ENCODE measurements around the gene MORN1. TPM values are rescaled to one million over a fixed set of nuclear protein-coding genes. Genes with fewer than 3 reads are reported as not detected.

MORN1 gene
- total and polyA plus RNA-seq, 4 donors = 5.2 to 23.9 (median 13.9) TPM

- Histone ChIP-seq H3K27ac (ENCODE audit: low read depth in 1 of 2, low read length in 1 of 2) (peak overlapping the region in 1 of 2 donors; percentile 84), H3K9me3 (ENCODE audit: control insufficient read depth in 4 of 4, insufficient read depth in 3 of 4, low read length in 3 of 4) (no peaks in the 10 kb centered on the region), H3K4me1 (ENCODE audit: control insufficient read depth in 5 of 5, insufficient read depth in 5 of 5, low read length in 5 of 5) (peaks cover 26 to 81% (median 70%) of the 10 kb centered on the region in 5 donors), H3K27me3 (ENCODE audit: control insufficient read depth in 3 of 3, insufficient read depth in 3 of 3, low read length in 2 of 3) (no peaks in the 10 kb centered on the region), H3K36me3 (ENCODE audit: control insufficient read depth in 4 of 4, insufficient read depth in 4 of 4, low read length in 4 of 4) (peaks cover 0 to 6% (median 2%) of the 10 kb centered on the region in 4 donors), H3K9ac (ENCODE audit: insufficient read depth in 1 of 2, low read length in 2 of 2) (peak overlapping the region in 1 of 2 donors; percentile 58), H3K4me3 (no peak overlapping the region)
- no peak for DNase-seq
- no peak for ATAC-seq (ENCODE audit: insufficient read depth, low FRiP score)
- TF ChIP-seq CTCF (IDR thresholded peaks at IDR 0.05; ENCODE audit: control extremely low read depth, extremely low read depth) = no peak
- 70 to 72% methylated on average over 12 of the region's 12 CpGs for WGBS, 2 donors
Observed at GRCh38 chr1:2276803-2277580, 114.4 kb downstream of the MORN1 start.

- peak; percentile 48 for ATAC-seq (ENCODE audit: insufficient read depth, low FRiP score)
- H3K9me3 ChIP-seq (ENCODE audit: control insufficient read depth in 4 of 4, insufficient read depth in 3 of 4, low read length in 3 of 4) = no peaks in the 10 kb centered on the region
- 29 to 31% methylated on average over 14 of the region's 14 CpGs for WGBS, 2 donors
- no peak overlapping the region for H3K4me3 ChIP-seq
- peaks cover 31 to 91% (median 80%) of the 10 kb centered on the region in 5 donors for H3K4me1 ChIP-seq (ENCODE audit: control insufficient read depth in 5 of 5, insufficient read depth in 5 of 5, low read length in 5 of 5)
- peak; percentile 67 to 85 (median 76) for DNase-seq
- no peak overlapping the region for H3K9ac ChIP-seq (ENCODE audit: insufficient read depth in 1 of 2, low read length in 2 of 2)
- TF ChIP-seq CTCF (IDR thresholded peaks at IDR 0.05; ENCODE audit: control extremely low read depth, extremely low read depth) = no peak
- peak overlapping the region in 1 of 2 donors; percentile 84 for H3K27ac ChIP-seq (ENCODE audit: low read depth in 1 of 2, low read length in 1 of 2)
- no peaks in the 10 kb centered on the region for H3K27me3 ChIP-seq (ENCODE audit: control insufficient read depth in 3 of 3, insufficient read depth in 3 of 3, low read length in 2 of 3)
- peaks cover 0 to 6% (median 2%) of the 10 kb centered on the region in 4 donors for H3K36me3 ChIP-seq (ENCODE audit: control insufficient read depth in 4 of 4, insufficient read depth in 4 of 4, low read length in 4 of 4)
Observed at GRCh38 chr1:2275796-2276536, 115.4 kb downstream of the MORN1 start.

GRCh38 chr1:2274929-2275475 is 116.4 kb downstream of the MORN1 start:
- peaks cover 0 to 6% (median 2%) of the 10 kb centered on the region in 4 donors for H3K36me3 ChIP-seq (ENCODE audit: control insufficient read depth in 4 of 4, insufficient read depth in 4 of 4, low read length in 4 of 4)
- H3K27ac ChIP-seq (ENCODE audit: low read depth in 1 of 2, low read length in 1 of 2) = peak overlapping the region in 1 of 2 donors; percentile 65
- peaks cover 40 to 97% (median 90%) of the 10 kb centered on the region in 5 donors for H3K4me1 ChIP-seq (ENCODE audit: control insufficient read depth in 5 of 5, insufficient read depth in 5 of 5, low read length in 5 of 5)
- 54 to 69% methylated on average over 21 of the region's 21 CpGs for WGBS, 2 donors
- no peak overlapping the region for H3K9ac ChIP-seq (ENCODE audit: insufficient read depth in 1 of 2, low read length in 2 of 2)
- no peaks in the 10 kb centered on the region for H3K27me3 ChIP-seq (ENCODE audit: control insufficient read depth in 3 of 3, insufficient read depth in 3 of 3, low read length in 2 of 3)
- no peak for TF ChIP-seq CTCF (IDR thresholded peaks at IDR 0.05; ENCODE audit: control extremely low read depth, extremely low read depth)
- no peak for DNase-seq
- H3K9me3 ChIP-seq (ENCODE audit: control insufficient read depth in 4 of 4, insufficient read depth in 3 of 4, low read length in 3 of 4) = no peaks in the 10 kb centered on the region
- H3K4me3 ChIP-seq = no peak overlapping the region
- ATAC-seq (ENCODE audit: insufficient read depth, low FRiP score) = no peak
